Muscle of arm (tissue), 12 donors: Measurements from ENCODE around the gene CSAD. TPM values are rescaled to one million over a fixed set of nuclear protein-coding genes. Genes with fewer than 3 reads are reported as not detected.
"Not testable (repeated sequence)": the region's sequence is repeated elsewhere in the genome, so short reads cannot be mapped to it uniquely, and the experiment has no call there.

ENCODE experiments used
- DNase-seq: peaks from one replicate; pipeline ENCODE4 v3.0.0-alpha.2; 2013
- polyA plus RNA-seq, 12 donors: library from polyadenylated mRNA; unstranded; fragments of 120-200 nt; gene quantifications; one replicate each; pipeline ENCODE4 v1.2.1, GENCODE V29; 2013; ENCODE audit not compliant: insufficient read length in 12 of 12

The CSAD gene
- polyA plus RNA-seq, 12 donors, result 12.8 to 88.6 (median 39.1) TPM; not detected in 1

- not testable (repeated sequence) for DNase-seq
These were observed 68.3 kb downstream of the CSAD start for GRCh38 chr12:53112431-53112830.

Other genes with a start within 250 kb of the CSAD start
- 10 to 100 TPM in 3 of 12 donors, 1 to 10 TPM in 8, not detected in 1; 2.5 to 92.0 (median 5.5) TPM for gene KRT18, start 231.8 kb downstream of the CSAD start, polyA plus RNA-seq
- gene EIF4B, start 174.5 kb downstream of the CSAD start, polyA plus RNA-seq, result 100 to 1,000 TPM; 256 to 501 (median 413) TPM
- gene TNS2, start 130.9 kb downstream of the CSAD start, polyA plus RNA-seq, result 100 to 1,000 TPM in 5 of 12 donors, 10 to 100 TPM in 7; 61.4 to 665 (median 96.2) TPM
- gene SPRYD3, start 101.5 kb downstream of the CSAD start, polyA plus RNA-seq, result 10 to 100 TPM in 11 of 12 donors, not detected in 1; 14.7 to 34.8 (median 17.9) TPM
- 100 to 1,000 TPM in 1 of 12 donors, 10 to 100 TPM in 10, not detected in 1; 47.3 to 106 (median 67.0) TPM for gene IGFBP6, start 83.3 kb downstream of the CSAD start, polyA plus RNA-seq
- 1 to 10 TPM in 1 of 12 donors, under 1 TPM in 10, not detected in 1; 0.13 to 8.0 (median 0.24) TPM for gene SOAT2, start 77.4 kb downstream of the CSAD start, polyA plus RNA-seq
- gene ZNF740, start 203 bp downstream of the CSAD start, polyA plus RNA-seq, result 10 to 100 TPM in 11 of 12 donors, not detected in 1; 16.0 to 37.8 (median 30.9) TPM
- gene ITGB7, start 26.3 kb upstream of the CSAD start, polyA plus RNA-seq, result 1 to 10 TPM in 1 of 12 donors, under 1 TPM in 9, not detected in 2; 0.31 to 4.2 (median 0.84) TPM
- gene RARG, start 51.3 kb upstream of the CSAD start, polyA plus RNA-seq, result 10 to 100 TPM in 11 of 12 donors, not detected in 1; 17.8 to 72.7 (median 26.0) TPM
- 10 to 100 TPM in 1 of 12 donors, 1 to 10 TPM in 10, not detected in 1; 3.2 to 13.1 (median 6.0) TPM for gene ESPL1, start 87.4 kb upstream of the CSAD start, polyA plus RNA-seq
- gene PFDN5, start 114.6 kb upstream of the CSAD start, polyA plus RNA-seq, result 100 to 1,000 TPM in 11 of 12 donors, not detected in 1; 330 to 592 (median 511) TPM
- 10 to 100 TPM in 11 of 12 donors, not detected in 1; 14.9 to 36.4 (median 32.3) TPM for gene MYG1, start 118.8 kb upstream of the CSAD start, polyA plus RNA-seq
- 10 to 100 TPM in 11 of 12 donors, not detected in 1; 34.7 to 68.7 (median 52.3) TPM for gene AAAS, start 140.7 kb upstream of the CSAD start, polyA plus RNA-seq
- 1 to 10 TPM in 1 of 12 donors, under 1 TPM in 5, not detected in 6; 0.05 to 1.2 (median 0.22) TPM for gene SP7, start 155.4 kb upstream of the CSAD start, polyA plus RNA-seq
- gene SP1, start 199.3 kb upstream of the CSAD start, polyA plus RNA-seq, result 10 to 100 TPM in 11 of 12 donors, not detected in 1; 37.9 to 66.0 (median 43.3) TPM
- under 1 TPM in 1 of 12 donors, not detected in 11; 0.07 TPM for gene AMHR2, start 242.9 kb upstream of the CSAD start, polyA plus RNA-seq